Measurements from ENCODE around the gene TSC2.

DNA sequence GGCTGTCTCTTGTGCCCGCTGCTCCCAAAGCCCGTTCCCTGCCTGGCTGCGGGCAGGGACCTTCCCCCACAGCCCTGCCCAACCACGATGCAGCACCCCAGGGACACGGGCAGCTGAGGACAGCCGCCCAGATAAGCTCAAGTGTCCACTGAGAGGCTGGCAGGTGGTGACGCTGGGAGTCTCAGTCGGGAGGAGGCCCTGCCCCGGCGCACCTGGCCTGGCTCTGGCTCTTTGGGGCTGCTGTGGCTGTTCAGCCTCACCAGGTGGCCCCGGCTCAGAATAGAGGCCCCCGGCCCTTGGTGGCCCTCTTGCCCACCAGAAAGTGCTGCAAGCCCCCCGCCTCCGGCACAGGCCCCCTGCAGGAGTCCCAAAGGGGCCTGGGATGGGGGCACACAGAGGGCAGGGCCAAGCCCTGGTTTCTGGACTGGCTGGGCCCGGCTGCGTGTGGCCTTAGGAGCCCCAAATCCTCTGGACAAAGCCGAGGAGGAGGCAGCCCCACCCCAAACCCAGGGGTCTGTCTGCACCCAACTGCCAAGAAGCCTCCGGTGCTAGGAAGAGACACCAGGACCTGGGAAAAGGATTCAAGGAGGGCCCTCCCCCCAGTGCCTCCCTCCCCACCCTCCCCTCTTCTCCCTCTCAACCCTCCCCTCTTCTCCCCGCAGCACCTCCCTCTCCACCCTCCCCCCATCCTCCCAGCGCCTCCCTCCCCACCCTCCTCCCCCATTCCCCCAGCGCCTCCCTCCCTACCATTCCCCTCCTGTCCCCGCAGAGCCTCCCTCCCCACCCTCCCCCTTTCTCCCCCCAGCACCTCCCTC is 5.4 kb upstream of the TSC2 start:
- TF ChIP-seq, protein P1, sequence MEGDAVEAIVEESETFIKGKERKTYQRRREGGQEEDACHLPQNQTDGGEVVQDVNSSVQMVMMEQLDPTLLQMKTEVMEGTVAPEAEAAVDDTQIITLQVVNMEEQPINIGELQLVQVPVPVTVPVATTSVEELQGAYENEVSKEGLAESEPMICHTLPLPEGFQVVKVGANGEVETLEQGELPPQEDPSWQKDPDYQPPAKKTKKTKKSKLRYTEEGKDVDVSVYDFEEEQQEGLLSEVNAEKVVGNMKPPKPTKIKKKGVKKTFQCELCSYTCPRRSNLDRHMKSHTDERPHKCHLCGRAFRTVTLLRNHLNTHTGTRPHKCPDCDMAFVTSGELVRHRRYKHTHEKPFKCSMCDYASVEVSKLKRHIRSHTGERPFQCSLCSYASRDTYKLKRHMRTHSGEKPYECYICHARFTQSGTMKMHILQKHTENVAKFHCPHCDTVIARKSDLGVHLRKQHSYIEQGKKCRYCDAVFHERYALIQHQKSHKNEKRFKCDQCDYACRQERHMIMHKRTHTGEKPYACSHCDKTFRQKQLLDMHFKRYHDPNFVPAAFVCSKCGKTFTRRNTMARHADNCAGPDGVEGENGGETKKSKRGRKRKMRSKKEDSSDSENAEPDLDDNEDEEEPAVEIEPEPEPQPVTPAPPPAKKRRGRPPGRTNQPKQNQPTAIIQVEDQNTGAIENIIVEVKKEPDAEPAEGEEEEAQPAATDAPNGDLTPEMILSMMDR (IDR thresholded peaks at IDR 0.05): no peak
- TF ChIP-seq POLR2AphosphoS5 (IDR thresholded peaks at IDR 0.05) (no peak), POLR2A (IDR thresholded peaks at IDR 0.05) (no peak)

Data from breast epithelium (tissue), 3 donors.